GM23248 (cell line): ENCODE results near the gene C22orf15. TPM values are rescaled to one million over a fixed set of nuclear protein-coding genes. Genes with fewer than 3 reads are reported as not detected.
A peak's percentile ranks its signal among the peaks of the same experiment; 100 is the strongest.

Experiments used
- DNase-seq: peaks from one replicate; pipeline ENCODE4 v3.0.0-alpha.2; 2015
- H2AFZ ChIP-seq: fragments of 200-600 bp; sonication (generic); 2 replicates; pipeline ENCODE4 v1.6.1; 2016; ENCODE audit warnings: antibody characterized with exemption
- H3F3A ChIP-seq: fragments of 200-600 bp; sonication (generic); 2 replicates; pipeline ENCODE4 v1.6.1; 2016; ENCODE audit warnings: mild to moderate bottlenecking, antibody characterized with exemption, mixed run types; ENCODE audit not compliant: insufficient read depth
- H3K27ac ChIP-seq: fragments of 200-600 bp; sonication (generic); 2 replicates; pipeline ENCODE4 v1.5.1; 2016; ENCODE audit warnings: mild to moderate bottlenecking
- H3K27me3 ChIP-seq: fragments of 200-600 bp; sonication (generic); replicated peaks from 2 replicates; pipeline ENCODE4 v1.6.1; 2016; ENCODE audit warnings: mild to moderate bottlenecking; ENCODE audit not compliant: insufficient read depth
- H3K36me3 ChIP-seq: fragments of 200-600 bp; sonication (generic); 2 replicates; pipeline ENCODE4 v1.6.1; 2016; ENCODE audit warnings: low read depth, mild to moderate bottlenecking
- H3K4me1 ChIP-seq: fragments of 200-600 bp; sonication (generic); 2 replicates; pipeline ENCODE4 v1.6.1; 2016; ENCODE audit warnings: mild to moderate bottlenecking; ENCODE audit not compliant: insufficient read depth
- H3K4me2 ChIP-seq: fragments of 200-600 bp; sonication (generic); one replicate; pipeline ENCODE4 v1.6.1; 2016; ENCODE audit warnings: mild to moderate bottlenecking; ENCODE audit not compliant: unreplicated experiment
- H3K4me3 ChIP-seq: fragments of 200-600 bp; sonication (generic); 2 replicates; pipeline ENCODE4 v1.5.1; 2016; ENCODE audit warnings: mild to moderate bottlenecking
- H3K79me2 ChIP-seq: fragments of 200-600 bp; sonication (generic); 2 replicates; pipeline ENCODE4 v1.6.1; 2016; ENCODE audit warnings: mild to moderate bottlenecking; ENCODE audit not compliant: insufficient read depth
- H3K9ac ChIP-seq: fragments of 200-600 bp; sonication (generic); 2 replicates; pipeline ENCODE4 v1.6.1; 2016; ENCODE audit warnings: mild to moderate bottlenecking
- H3K9me2 ChIP-seq: fragments of 200-600 bp; sonication (generic); 2 replicates; pipeline ENCODE4 v1.6.1; 2016; ENCODE audit warnings: mixed run types, mild to moderate bottlenecking, moderate library complexity; ENCODE audit not compliant: insufficient read depth
- H3K9me3 ChIP-seq: fragments of 200-600 bp; sonication (generic); one replicate; pipeline ENCODE4 v1.6.1; 2017; ENCODE audit warnings: low read depth
- H4K20me1 ChIP-seq: fragments of 200-600 bp; sonication (generic); 2 replicates; pipeline ENCODE4 v1.6.0; 2016; ENCODE audit not compliant: insufficient read depth
- EZH2 ChIP-seq: fragments of 200-600 bp; sonication (generic); IDR thresholded peaks from 2 replicates; pipeline ENCODE4 v1.6.1; 2018; ENCODE audit warnings: antibody characterized with exemption, mild to moderate bottlenecking; ENCODE audit not compliant: insufficient read depth, poor library complexity, severe bottlenecking
- EZH2phosphoT487 ChIP-seq: fragments of 200-600 bp; sonication (generic); IDR thresholded peaks from 2 replicates; pipeline ENCODE4 v1.6.1; 2018; ENCODE audit warnings: antibody characterized with exemption, moderate library complexity, mild to moderate bottlenecking, low read depth; ENCODE audit not compliant: insufficient read depth
- WGBS, 2 experiments: methylation state at CpG; one replicate each; pipeline ENCODE4 v1.1.6; 2015 to 2017; ENCODE audit warnings: low lambda C conversion rate in 2 of 2, low coverage in 1 of 2; ENCODE audit errors: missing lambda C conversion rate in 2 of 2; 5-methylcytosine and 5-hydroxymethylcytosine counted together
- in situ Hi-C: fragments of 300-500 bp; cut with MboI; formaldehyde crosslinking; loops from 2 replicates; pipeline ENCODE4 v1.15.0; 2020
- polyA plus RNA-seq: library from polyadenylated mRNA; unstranded; fragments of >200 nt; fragmentation: Nextera tagmentation; extraction: Ambion mirVana; gene quantifications from 2 replicates; pipeline ENCODE4 v1.2.1, GENCODE V29; 2016
- total RNA-seq: library from RNA; depleted of rRNA; stranded (reverse); fragments of >200 nt; shearing (Covaris generic); gene quantifications from 2 replicates; pipeline ENCODE4 v1.2.3, GENCODE V29; 2014

C22orf15 gene
- total and polyA plus RNA-seq, 2 experiments from 2014 or later: 0.41 TPM; not detected in 1

- Histone ChIP-seq H4K20me1 (no peaks in the 10 kb centered on the region), H3K9ac (no peak overlapping the region)
Measured at GRCh38 chr22:23743303-23743705, 19.5 kb upstream of the C22orf15 start.

GRCh38 chr22:23744001-23744400 is 18.8 kb upstream of the C22orf15 start:
- DNase-seq: no peak
- in situ Hi-C loops: no loop called here
- H3K27ac ChIP-seq: no peak overlapping the region

More at GRCh38 chr22:23743303-23743705, 19.5 kb upstream of the C22orf15 start:
- no peaks in the 10 kb centered on the region for H3K9me3 ChIP-seq
- no peak overlapping the region for H3K4me3 ChIP-seq
- H3K4me1 ChIP-seq: no peaks in the 10 kb centered on the region
- no peak for DNase-seq
- H3K27me3 ChIP-seq: no peaks in the 10 kb centered on the region
- H3F3A ChIP-seq: no peaks in the 10 kb centered on the region
- no peak overlapping the region for H3K4me2 ChIP-seq
- no peak overlapping the region for H3K27ac ChIP-seq
- H3K36me3 ChIP-seq: no peaks in the 10 kb centered on the region
- in situ Hi-C loops: no loop called here
- TF ChIP-seq EZH2phosphoT487 (no peak), EZH2 (no peak)
- 68 to 78% methylated on average over 2 of the region's 2 CpGs for WGBS, 2 experiments
- H2AFZ ChIP-seq: no peak overlapping the region
- H3K79me2 ChIP-seq: peaks cover 2% of the 10 kb centered on the region; the same call in 1 of the 2 replicates
- no peaks in the 10 kb centered on the region for H3K9me2 ChIP-seq

GRCh38 chr22:23744485-23744884 is 18.3 kb upstream of the C22orf15 start:
- Histone ChIP-seq H3K9me3 (no peaks in the 10 kb centered on the region), H3K4me2 (no peak overlapping the region), H3K4me1 (no peaks in the 10 kb centered on the region), H3K36me3 (no peaks in the 10 kb centered on the region), H4K20me1 (no peaks in the 10 kb centered on the region), H2AFZ (no peak overlapping the region), H3K9ac (no peak overlapping the region), H3F3A (no peaks in the 10 kb centered on the region), H3K27ac (no peak overlapping the region), H3K4me3 (no peak overlapping the region), H3K79me2 (peaks cover 8% of the 10 kb centered on the region; the same call in 1 of the 2 replicates), H3K27me3 (no peaks in the 10 kb centered on the region), H3K9me2 (no peaks in the 10 kb centered on the region)
- no peak for TF ChIP-seq EZH2phosphoT487
- TF ChIP-seq EZH2: no peak
- 98 to 99% methylated on average over 14 of the region's 14 CpGs for WGBS, 2 experiments
- no peak for DNase-seq
- in situ Hi-C loops: no loop called here

More at GRCh38 chr22:23744001-23744400, 18.8 kb upstream of the C22orf15 start:
- H3K9ac ChIP-seq: no peak overlapping the region
- H3K79me2 ChIP-seq: peaks cover 7% of the 10 kb centered on the region; the same call in 1 of the 2 replicates
- H3K4me1 ChIP-seq: no peaks in the 10 kb centered on the region
- no peaks in the 10 kb centered on the region for H3K36me3 ChIP-seq
- TF ChIP-seq EZH2phosphoT487 (no peak), EZH2 (no peak)
- no peak overlapping the region for H3K4me2 ChIP-seq
- no peaks in the 10 kb centered on the region for H3F3A ChIP-seq
- no peak overlapping the region for H3K4me3 ChIP-seq
- H3K27me3 ChIP-seq: no peaks in the 10 kb centered on the region
- no peak overlapping the region for H2AFZ ChIP-seq
- no peaks in the 10 kb centered on the region for H3K9me2 ChIP-seq
- H3K9me3 ChIP-seq: no peaks in the 10 kb centered on the region
- H4K20me1 ChIP-seq: no peaks in the 10 kb centered on the region
- 93 to 94% methylated on average over 13 of the region's 13 CpGs for WGBS, 2 experiments

DNA sequence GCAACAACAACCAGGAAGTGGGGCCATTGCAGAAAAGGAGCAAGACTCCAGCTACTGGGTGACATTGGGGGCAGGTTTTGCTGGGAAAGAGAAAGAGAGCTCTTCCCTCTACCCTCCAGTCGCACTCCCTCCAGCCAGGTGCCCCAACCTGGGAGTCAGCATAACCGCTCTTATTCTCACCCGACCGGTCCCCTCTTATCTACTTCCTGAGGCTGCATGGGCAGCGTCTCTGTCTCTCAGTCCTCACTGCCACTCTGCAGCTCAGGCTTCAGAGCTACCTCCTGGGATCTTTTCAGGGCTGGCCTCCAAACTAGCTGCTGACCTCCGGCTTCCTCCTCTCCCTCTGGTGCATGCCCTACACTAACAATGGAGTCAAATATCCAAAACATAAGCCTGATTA is 17.0 kb upstream of the C22orf15 start:
- Histone ChIP-seq H3K4me3 (no peak overlapping the region), H3K9ac (no peak overlapping the region), H3K36me3 (no peaks in the 10 kb centered on the region), H3K9me3 (no peaks in the 10 kb centered on the region), H4K20me1 (no peaks in the 10 kb centered on the region), H3F3A (no peaks in the 10 kb centered on the region), H3K9me2 (no peaks in the 10 kb centered on the region), H3K79me2 (peaks cover 19% of the 10 kb centered on the region), H3K4me2 (no peak overlapping the region), H3K27ac (no peak overlapping the region), H3K27me3 (no peaks in the 10 kb centered on the region), H2AFZ (no peak overlapping the region), H3K4me1 (0 out of 2 replicates have a peak, but pooled peaks cover 7% of the 10 kb centered on the region)
- WGBS, 2 experiments: 97 to 98% methylated on average over 6 of the region's 6 CpGs
- in situ Hi-C loops: no loop called here
- no peak for DNase-seq
- TF ChIP-seq EZH2 (no peak), EZH2phosphoT487 (no peak)

GRCh38 chr22:23749841-23750301 is 12.9 kb upstream of the C22orf15 start:
- Histone ChIP-seq H3F3A (0 out of 2 replicates have a peak, but pooled peaks cover under 1% of the 10 kb centered on the region), H3K27ac (no peak overlapping the region), H3K9me3 (no peaks in the 10 kb centered on the region), H3K4me2 (peak overlapping the region; percentile 99), H2AFZ (peak overlapping the region; percentile 89), H3K4me3 (peak overlapping the region; percentile 94), H3K79me2 (peaks cover 19% of the 10 kb centered on the region), H3K4me1 (0 out of 2 replicates have a peak, but pooled peaks cover 7% of the 10 kb centered on the region), H3K27me3 (no peaks in the 10 kb centered on the region), H3K9me2 (no peaks in the 10 kb centered on the region), H3K9ac (no peak overlapping the region; the same call in 1 of the 2 replicates), H3K36me3 (no peaks in the 10 kb centered on the region), H4K20me1 (no peaks in the 10 kb centered on the region)
- TF ChIP-seq EZH2: no peak
- no peak for TF ChIP-seq EZH2phosphoT487
- peak; percentile 22 for DNase-seq
- 41 to 42% methylated on average over 12 of the region's 12 CpGs for WGBS, 2 experiments
- in situ Hi-C loops: no loop called here
